ENCODE results near the gene WDR59.
A peak's percentile ranks its signal among the peaks of the same experiment; 100 is the strongest.

The WDR59 gene

DNA sequence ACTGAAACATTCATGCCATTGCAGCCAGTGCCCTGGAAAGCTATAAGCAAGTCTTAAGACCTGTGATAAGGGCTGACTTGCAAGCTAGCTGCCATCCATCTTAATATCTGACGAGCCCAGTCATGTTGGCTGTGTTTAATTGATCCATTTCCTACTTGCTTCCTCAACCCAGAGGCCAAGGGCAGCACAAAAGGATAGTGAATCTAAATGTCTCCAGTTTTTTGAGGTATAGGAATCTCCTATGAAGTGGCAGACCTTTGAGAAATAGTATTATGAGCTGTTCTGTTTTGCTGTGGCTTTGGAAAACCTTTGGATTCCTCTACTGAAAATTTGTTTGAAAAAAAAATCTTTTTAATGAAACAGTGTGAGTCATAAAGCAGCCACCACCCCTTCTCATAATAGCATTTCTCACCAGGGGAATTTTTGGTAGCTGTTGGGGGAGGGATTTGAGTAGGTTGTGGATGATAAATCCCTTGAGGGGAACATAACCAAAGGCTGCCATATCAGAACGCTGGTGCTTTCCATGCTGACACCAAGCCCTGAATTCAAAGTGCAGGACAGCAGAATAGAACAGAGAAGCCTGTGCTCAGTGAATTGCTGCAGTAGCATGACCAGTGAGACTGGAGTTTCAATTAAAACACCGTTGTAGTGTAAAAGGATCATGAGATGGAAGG lies 26.8 kb upstream of the WDR59 start:
- TF ChIP-seq, protein P1, sequence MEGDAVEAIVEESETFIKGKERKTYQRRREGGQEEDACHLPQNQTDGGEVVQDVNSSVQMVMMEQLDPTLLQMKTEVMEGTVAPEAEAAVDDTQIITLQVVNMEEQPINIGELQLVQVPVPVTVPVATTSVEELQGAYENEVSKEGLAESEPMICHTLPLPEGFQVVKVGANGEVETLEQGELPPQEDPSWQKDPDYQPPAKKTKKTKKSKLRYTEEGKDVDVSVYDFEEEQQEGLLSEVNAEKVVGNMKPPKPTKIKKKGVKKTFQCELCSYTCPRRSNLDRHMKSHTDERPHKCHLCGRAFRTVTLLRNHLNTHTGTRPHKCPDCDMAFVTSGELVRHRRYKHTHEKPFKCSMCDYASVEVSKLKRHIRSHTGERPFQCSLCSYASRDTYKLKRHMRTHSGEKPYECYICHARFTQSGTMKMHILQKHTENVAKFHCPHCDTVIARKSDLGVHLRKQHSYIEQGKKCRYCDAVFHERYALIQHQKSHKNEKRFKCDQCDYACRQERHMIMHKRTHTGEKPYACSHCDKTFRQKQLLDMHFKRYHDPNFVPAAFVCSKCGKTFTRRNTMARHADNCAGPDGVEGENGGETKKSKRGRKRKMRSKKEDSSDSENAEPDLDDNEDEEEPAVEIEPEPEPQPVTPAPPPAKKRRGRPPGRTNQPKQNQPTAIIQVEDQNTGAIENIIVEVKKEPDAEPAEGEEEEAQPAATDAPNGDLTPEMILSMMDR (IDR thresholded peaks at IDR 0.05; ENCODE audit: control extremely low read depth, extremely low read depth, low read depth, missing control alignments): no peak
- POLR2A ChIA-PET: interaction anchor here (0.5 to 1.2 kb wide), 2 partner anchors 27 to 199 kb away, joined by 4 to 6 read pairs; partner anchors contain the start of gene WDR59
- CTCF ChIA-PET: interaction anchor here (0.7 to 3.7 kb wide), 13 partner anchors 8 to 99 kb away, joined by 3 to 20 read pairs (median 5); partner anchors contain the start of gene ZNRF1
- DNase-seq (ENCODE audit: extremely low spot score): peak; percentile 58

DNA sequence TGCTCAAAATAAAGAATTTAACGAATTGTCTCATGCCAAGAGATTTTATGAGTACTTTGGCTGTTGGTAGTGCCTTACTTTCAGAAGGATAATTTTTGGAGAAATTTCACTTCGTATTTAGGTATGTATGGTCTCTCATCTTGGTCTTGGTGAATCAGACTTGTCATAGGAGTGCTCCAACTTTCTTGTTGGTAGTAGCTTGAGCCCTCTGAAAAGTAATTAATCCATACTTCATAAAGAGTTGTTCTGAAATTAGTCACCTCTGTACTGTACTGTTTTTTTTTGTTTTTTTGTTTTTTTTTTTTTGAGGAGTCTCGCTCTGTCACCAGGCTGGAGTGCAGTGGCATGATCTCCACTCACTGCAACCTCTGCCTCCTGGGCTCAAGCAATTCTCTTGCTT lies 25.5 kb upstream of the WDR59 start:
- ChIA-PET POLR2A (no interaction called here), CTCF (interaction anchor here (2.4 to 3.7 kb wide), 2 partner anchors 12 to 101 kb away, joined by 18 to 20 read pairs; partner anchors contain the start of gene ZNRF1)
- TF ChIP-seq, protein P1 (IDR thresholded peaks at IDR 0.05; ENCODE audit: control extremely low read depth, extremely low read depth, low read depth, missing control alignments): no peak
- DNase-seq (ENCODE audit: extremely low spot score): no peak

DNA sequence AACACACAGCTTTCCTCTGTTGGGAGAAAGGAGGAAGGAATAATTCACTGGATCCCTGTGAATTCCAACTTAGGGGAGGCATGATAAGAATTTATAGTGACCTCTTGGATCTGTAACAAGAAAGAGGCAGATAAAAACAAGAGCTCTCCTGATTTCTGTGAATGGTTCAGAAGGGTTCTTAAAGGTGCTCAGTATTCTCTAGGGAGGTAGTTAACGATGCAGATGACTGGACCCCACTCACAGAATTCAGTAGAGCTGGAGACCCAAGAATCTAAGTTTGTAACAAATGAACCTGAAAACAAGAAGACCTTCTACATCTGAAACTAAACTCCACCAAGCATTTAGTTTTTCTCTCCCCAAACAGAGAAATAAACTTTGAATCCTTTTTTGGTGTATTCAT lies 22.5 kb upstream of the WDR59 start:
- ChIA-PET CTCF (interaction anchor here (0.7 to 3.3 kb wide), 4 partner anchors 9 to 104 kb away, joined by 3 to 11 read pairs (median 6); partner anchors contain the start of gene ZNRF1), POLR2A (no interaction called here)
- DNase-seq (ENCODE audit: extremely low spot score): no peak
- TF ChIP-seq, protein P1 (IDR thresholded peaks at IDR 0.05; ENCODE audit: control extremely low read depth, extremely low read depth, low read depth, missing control alignments): no peak

DNA sequence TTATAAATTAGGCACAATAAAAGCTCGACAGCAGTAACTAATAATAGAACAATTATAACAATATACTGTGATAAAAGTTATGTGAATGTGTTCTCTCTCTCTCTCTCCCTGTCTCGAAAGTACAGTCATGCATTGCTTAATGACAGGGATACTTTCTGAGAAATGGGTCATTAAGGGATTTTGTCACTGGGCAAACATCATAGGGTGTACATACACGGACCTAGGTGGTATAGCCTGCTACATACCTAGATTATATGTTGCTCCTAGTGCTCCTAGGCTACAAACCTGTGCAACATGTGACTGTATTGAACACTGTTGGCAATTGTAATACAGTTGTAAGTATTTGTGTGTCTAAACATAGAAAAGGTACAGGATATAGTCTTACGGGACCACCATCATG lies 20.8 kb upstream of the WDR59 start:
- no peak for DNase-seq (ENCODE audit: extremely low spot score)
- TF ChIP-seq, protein P1 (IDR thresholded peaks at IDR 0.05; ENCODE audit: control extremely low read depth, extremely low read depth, low read depth, missing control alignments): no peak
- ChIA-PET CTCF (interaction anchor here (0.9 to 2.8 kb wide), 3 partner anchors 9 to 17 kb away, joined by 3 to 12 read pairs (median 7); no protein-coding TSS in a partner anchor), POLR2A (no interaction called here)

DNA sequence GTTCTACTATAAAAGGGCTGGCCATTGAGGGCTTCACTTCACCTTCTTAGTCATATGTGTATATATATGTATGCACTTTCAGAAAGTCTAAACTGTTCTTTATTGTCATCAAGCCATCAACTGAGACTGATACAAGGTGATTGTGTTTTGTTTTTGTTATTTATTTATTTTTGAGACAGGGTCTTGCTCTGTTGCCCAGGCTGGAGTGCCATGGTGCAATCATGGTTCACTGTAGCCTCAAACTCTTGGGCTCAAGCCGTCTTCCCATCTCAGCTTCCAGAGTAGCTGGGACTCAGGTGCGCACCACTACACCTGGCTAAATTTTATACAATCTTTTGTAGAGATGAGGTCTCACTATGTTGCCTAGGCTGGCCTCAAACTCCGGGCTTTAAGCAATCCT lies 19.5 kb upstream of the WDR59 start:
- ChIA-PET CTCF (interaction anchor here (0.9 to 2.8 kb wide), 4 partner anchors 10 to 107 kb away, joined by 3 to 12 read pairs (median 7); no protein-coding TSS in a partner anchor), POLR2A (no interaction called here)
- DNase-seq (ENCODE audit: extremely low spot score): no peak
- TF ChIP-seq, protein P1 (IDR thresholded peaks at IDR 0.05; ENCODE audit: control extremely low read depth, extremely low read depth, low read depth, missing control alignments): no peak

DNA sequence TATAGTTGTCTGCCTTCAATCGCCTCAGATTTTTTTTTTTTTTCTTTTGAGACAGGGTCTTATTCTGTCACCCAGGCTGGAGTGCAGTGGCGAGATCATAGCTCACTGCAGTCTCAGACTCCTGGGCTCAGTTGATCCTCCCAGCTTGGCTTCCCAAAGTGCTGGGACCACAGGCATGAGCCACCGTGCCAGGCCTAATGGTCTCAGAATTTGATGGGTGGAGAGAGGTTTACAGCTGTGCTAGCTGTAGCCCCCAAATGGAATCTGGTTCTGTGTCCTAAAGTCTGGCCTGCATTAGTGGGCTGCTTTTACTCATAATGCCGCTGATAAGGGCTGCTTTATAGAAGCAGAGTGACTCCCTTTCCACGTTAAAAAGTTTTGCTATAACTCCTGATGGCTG lies 19.0 kb upstream of the WDR59 start:
- POLR2A ChIA-PET: no interaction called here
- CTCF ChIA-PET: interaction anchor here (1.0 kb wide), 1 partner anchor 8 kb away, joined by 3 read pairs; no protein-coding TSS in a partner anchor
- DNase-seq (ENCODE audit: extremely low spot score): no peak
- TF ChIP-seq, protein P1 (IDR thresholded peaks at IDR 0.05; ENCODE audit: control extremely low read depth, extremely low read depth, low read depth, missing control alignments): no peak

Measured in GM10248 (cell line).